ENCODE measurements around the gene FLT3LG.

GRCh38 chr19:49437231-49437630, 36.8 kb upstream of the FLT3LG start:
- TF ChIP-seq CTCF (IDR thresholded peaks at IDR 0.05; ENCODE audit: low read length), result no peak
- TF ChIP-seq EZH2 (optimal IDR thresholded peaks at IDR 0.05; ENCODE audit: low read depth, low read length), result no peak
